GM21723 (cell line): Measurements from ENCODE around the gene ALCAM.
A peak's percentile ranks its signal among the peaks of the same experiment; 100 is the strongest.
"Not testable (repeated sequence)": the region's sequence is repeated elsewhere in the genome, so short reads cannot be mapped to it uniquely, and the experiment has no call there.

ENCODE experiments used
- ATAC-seq: cut with Tn5 transposase; IDR thresholded peaks from one replicate; pipeline ENCODE4 v1.9.1; 2021; ENCODE audit warnings: mild to moderate bottlenecking, moderate library complexity; ENCODE audit not compliant: unreplicated experiment

The ALCAM gene

GRCh38 chr3:105385819-105386508 is 19.3 kb downstream of the ALCAM start:
- peak; percentile 68 for ATAC-seq

DNA sequence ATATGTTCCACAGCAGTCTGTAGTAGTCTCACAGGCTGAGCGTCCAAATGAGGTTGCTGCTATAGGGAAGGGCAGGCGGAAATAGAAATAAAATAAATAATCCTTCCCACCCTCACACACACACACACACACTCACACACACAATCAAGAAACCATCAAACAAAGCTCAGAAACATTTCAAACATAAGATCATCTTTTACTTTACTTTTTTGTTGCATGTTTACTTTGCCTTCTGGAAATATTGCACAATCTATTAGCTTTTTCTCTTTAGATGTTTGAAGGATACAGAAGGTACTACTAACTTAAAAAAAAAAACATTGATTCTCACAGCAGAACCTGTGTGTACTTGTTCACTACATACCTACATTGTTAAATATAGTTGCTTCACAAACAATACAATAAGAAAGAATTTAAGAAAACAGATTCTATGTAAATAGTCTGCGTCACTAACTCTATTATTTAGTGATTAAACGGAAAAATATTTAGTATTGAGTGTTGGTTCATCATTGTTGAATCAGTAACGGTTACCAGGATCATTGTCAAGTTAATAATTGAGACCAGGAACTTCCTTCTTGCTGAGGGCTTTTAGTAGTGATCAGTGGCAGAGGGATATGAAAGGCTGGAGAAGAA is 20.5 kb downstream of the ALCAM start:
- ATAC-seq: no peak

GRCh38 chr3:105388176-105388575 is 21.5 kb downstream of the ALCAM start:
- no peak for ATAC-seq

GRCh38 chr3:105389759-105390158 is 23.1 kb downstream of the ALCAM start:
- not testable (repeated sequence) for ATAC-seq

GRCh38 chr3:105392598-105392997 is 25.9 kb downstream of the ALCAM start:
- ATAC-seq: not testable (repeated sequence)

GRCh38 chr3:105394177-105394576 is 27.5 kb downstream of the ALCAM start:
- no peak for ATAC-seq

DNA sequence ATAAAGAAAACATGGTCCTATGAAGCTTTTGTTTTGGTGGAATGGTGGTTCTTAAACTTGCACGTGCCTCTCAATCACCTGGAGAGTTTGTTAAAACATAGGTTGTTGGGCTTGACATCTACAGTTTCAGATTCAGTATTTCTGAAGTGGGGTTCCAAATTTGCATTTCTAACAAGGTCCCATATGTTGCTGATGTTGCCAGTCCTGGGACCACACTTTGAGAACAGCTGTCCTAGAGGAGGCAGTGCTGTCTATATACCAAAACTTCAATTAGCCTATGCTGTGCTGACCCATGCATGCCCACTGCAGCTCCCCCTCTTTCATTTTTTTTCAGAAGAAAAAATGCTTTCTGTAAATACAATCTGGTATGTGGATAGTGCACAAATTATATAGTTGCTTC is 31.3 kb downstream of the ALCAM start:
- no peak for ATAC-seq

GRCh38 chr3:105398437-105398836 is 31.7 kb downstream of the ALCAM start:
- ATAC-seq: no peak

- ATAC-seq: no peak
Observed at GRCh38 chr3:105399062-105399461, 32.4 kb downstream of the ALCAM start.

DNA sequence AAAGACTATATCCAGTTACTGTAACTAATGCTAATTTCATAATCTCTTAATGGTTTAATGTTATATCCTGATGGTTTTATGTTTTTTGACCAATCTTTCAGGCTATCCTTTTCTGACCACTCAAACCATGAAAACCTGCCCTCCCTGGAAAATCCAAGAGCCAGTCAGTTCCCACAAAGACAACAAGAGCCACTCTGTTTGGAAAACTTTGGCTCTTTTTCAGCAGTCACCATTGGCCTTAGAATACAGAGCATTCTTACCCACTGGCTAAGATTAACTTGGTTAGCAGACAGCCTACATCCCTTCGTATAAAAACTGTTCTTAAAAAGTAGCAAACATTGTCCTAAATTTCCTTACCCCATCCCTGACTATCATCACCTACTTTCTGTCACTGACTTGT is 32.9 kb downstream of the ALCAM start:
- ATAC-seq: no peak

- no peak for ATAC-seq
Observed at GRCh38 chr3:105401254-105401653, 34.5 kb downstream of the ALCAM start.

DNA sequence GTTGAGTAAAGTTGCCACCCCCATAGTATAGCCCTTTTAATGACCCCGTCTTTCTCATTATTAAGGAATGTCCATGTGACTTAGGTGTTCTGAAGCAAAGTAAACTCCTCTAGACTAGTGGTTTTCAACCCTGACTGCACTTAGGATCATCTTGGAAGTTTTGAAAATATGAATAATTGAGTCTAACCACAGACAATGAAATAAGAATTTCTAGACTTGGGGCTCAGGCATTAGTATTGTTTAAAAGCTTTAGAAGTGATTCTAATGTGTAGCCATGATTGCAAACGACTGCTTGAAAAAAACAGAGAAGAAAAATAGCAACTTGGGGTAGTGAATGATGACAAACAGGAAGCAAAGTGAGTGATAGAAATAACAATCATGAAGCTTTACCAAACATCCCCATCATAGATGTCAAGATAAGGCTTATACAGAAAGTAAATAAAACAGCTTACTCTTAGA is 35.0 kb downstream of the ALCAM start:
- no peak for ATAC-seq

GRCh38 chr3:105402287-105402801 is 35.6 kb downstream of the ALCAM start:
- no peak for ATAC-seq

DNA sequence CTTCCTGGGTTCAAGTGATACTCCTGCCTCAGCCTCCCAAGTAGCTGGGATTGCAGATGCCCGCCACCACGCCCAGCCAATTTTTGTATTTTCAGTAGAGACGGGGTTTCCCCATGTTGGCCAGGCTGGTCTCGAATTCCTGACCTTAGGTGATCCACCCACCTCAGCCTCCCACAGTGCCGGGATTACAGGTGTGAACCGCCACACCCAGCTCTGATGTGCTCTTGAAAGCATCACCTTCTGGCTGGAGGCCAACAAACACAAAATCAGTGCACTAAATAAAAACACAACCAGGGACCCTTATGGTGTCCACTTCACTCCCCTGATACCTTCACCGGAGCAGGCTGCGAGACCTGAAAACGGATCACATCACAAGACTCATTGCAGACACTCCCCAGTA is 36.3 kb downstream of the ALCAM start:
- ATAC-seq: not testable (repeated sequence)

GRCh38 chr3:105406268-105406667 is 39.6 kb downstream of the ALCAM start:
- no peak for ATAC-seq

- no peak for ATAC-seq
Observed at GRCh38 chr3:105409364-105409763, 42.7 kb downstream of the ALCAM start.

GRCh38 chr3:105413343-105413887 is 46.7 kb downstream of the ALCAM start:
- no peak for ATAC-seq

DNA sequence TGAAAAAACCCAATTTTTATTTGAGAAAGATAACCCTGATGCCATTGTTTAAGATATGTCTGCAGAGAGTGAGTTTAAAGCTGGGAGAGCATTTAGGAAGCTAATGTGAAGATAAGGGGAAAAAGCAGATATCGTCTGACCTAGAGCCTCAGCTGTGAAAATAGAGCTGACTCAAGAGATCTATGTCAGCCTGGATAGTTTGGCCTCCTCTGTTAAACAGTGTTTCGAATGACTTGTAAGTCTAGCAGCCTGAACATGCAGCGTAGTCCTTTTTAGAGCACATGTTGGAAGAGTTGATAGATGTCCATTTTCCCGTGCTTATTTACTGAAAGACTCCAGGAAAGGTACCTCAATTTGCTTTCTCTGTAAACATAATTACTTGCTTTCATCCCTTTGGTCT is 48.1 kb downstream of the ALCAM start:
- no peak for ATAC-seq

GRCh38 chr3:105415951-105416350 is 49.2 kb downstream of the ALCAM start:
- ATAC-seq: no peak

DNA sequence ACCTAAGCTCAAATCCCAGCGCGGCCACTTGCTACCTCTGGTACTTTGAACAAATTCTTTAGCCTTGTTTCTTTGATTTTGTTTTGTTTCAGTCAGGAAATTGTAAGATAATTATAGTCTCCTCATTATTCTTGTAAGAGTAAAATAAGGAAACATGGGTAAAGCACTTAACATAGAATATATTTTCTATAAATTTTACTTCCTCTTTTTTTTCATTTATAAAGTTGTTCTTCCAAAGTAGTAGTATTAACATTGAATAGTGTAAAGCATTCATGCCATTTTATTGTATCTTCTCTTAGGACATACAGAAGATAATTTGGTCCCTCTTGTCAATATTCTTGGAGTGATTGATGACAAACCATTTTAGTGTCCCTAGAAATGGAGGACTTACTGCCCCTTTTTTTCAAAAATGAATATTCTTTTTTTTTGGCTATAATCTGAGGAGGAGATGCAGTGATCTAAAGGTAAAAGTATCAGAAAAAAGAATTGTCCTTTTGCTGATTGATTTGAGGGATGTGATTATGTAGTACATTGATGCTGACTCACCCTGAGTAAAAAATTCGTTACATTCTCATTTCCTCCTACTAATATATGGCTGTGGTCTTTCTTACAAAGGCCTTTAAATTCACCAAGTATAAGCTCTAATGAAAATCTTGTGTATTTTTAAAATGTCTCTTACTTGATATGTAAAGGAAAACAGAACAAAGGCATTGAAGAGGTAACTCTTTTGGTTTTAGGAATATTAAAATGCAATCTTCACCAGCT is 51.0 kb downstream of the ALCAM start:
- no peak for ATAC-seq

DNA sequence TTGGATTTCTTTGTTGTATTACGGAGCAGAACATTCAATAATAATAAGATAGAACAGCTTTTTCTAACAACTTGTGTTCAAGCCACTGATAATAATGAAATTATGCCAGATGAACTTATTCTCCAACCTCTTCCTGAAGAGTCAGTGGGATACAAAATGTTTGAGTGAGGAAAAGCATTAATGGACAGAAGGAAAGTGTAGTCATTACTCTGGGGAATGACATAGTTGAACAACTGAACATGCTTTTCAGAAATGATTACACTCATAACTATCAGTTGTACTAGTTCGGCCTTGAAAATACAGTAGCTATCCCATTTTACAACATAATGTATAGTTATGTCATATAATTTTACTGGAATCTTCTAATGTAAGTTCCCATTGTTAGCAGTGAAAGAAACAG is 55.9 kb downstream of the ALCAM start:
- no peak for ATAC-seq
